NCI-H1930 (cell line): ENCODE measurements around the gene RXFP3.
"Not testable (repeated sequence)": the region's sequence is repeated elsewhere in the genome, so short reads cannot be mapped to it uniquely, and the experiment has no call there.

Experiments used
- DNase-seq, 2 experiments: peaks; one replicate each; lab custom pipeline; 2025; lab: John Stamatoyannopoulos, UW

The RXFP3 gene

GRCh38 chr5:33934176-33934575, 2.0 kb upstream of the RXFP3 start:
- DNase-seq = no peak

DNA sequence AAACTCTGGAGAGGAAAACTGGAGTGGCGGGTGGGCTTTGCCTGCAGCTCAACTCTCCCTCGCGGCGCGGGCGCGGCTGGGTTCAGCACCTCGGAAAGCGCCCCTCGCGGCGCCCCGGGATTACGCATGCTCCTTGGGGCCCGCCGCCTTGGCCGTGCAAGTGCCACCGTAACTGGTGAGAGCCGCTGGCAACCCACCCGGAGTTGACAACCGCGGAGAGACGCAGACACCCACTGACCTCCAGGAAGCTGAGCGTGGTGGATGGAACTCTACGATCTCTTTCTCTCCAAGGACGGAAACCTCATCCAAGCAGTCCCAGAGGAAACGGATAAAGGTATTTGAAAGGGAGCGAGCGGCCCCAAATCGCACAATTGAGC, 194 bp upstream of the RXFP3 start:
- DNase-seq = peak; percentile 47 to 82

- no peak for DNase-seq
Observed at GRCh38 chr5:33937017-33937706, 976 bp downstream of the RXFP3 start.

DNA sequence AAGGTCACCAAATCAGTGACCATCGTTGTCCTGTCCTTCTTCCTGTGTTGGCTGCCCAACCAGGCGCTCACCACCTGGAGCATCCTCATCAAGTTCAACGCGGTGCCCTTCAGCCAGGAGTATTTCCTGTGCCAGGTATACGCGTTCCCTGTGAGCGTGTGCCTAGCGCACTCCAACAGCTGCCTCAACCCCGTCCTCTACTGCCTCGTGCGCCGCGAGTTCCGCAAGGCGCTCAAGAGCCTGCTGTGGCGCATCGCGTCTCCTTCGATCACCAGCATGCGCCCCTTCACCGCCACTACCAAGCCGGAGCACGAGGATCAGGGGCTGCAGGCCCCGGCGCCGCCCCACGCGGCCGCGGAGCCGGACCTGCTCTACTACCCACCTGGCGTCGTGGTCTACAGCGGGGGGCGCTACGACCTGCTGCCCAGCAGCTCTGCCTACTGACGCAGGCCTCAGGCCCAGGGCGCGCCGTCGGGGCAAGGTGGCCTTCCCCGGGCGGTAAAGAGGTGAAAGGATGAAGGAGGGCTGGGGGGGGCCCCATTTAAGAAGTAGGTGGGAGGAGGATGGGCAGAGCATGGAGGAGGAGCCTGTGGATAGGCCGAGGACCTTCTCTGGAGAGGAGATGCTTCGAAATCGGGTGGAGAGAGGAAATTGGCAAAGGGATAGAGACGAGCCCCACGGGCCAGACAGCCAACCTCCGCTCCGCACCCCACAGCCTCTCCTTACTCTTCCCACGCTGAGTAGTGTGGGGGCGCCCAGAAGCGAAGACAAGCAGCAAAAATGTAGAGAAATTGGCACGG, 1.7 kb downstream of the RXFP3 start:
- DNase-seq = no peak

GRCh38 chr5:33938507-33938796, 2.3 kb downstream of the RXFP3 start:
- DNase-seq = no peak

- DNase-seq = no peak
Observed at GRCh38 chr5:33938881-33939280, 2.7 kb downstream of the RXFP3 start.

GRCh38 chr5:33939556-33940262, 3.5 kb downstream of the RXFP3 start:
- peak; percentile 36 to 42 for DNase-seq

GRCh38 chr5:33941090-33941489, 4.9 kb downstream of the RXFP3 start:
- no peak for DNase-seq

GRCh38 chr5:33944543-33945132, 8.5 kb downstream of the RXFP3 start:
- DNase-seq = peak; percentile 22 to 40

- not testable (repeated sequence) for DNase-seq
Observed at GRCh38 chr5:33952175-33952574, 16.0 kb downstream of the RXFP3 start.

DNA sequence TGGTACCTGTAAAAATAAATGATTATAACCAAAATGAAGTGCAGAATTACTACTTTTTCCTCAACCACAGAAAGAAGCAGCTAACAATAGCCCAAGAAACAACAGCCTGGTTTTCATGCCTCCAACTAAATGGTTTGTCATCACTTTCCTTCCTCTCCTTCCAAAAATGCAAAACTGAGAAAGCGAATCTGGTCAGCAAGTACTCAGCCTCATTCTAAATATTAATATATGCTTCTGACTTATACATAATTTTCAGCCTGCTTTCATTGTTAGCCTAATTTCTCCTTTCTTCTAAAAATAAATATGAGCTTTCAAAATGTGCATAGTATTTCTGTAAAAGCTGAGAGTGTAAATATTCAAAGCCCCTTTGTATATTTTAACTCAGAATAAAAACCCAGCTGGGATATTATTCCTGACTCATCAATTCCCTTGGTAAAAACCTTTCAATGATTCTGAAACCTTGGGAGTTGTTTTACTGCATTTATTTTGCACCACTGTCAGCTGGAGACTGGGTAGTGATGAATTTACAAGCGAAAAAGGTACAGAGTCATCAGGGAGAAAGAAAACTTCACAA, 21.5 kb downstream of the RXFP3 start:
- no peak for DNase-seq

DNA sequence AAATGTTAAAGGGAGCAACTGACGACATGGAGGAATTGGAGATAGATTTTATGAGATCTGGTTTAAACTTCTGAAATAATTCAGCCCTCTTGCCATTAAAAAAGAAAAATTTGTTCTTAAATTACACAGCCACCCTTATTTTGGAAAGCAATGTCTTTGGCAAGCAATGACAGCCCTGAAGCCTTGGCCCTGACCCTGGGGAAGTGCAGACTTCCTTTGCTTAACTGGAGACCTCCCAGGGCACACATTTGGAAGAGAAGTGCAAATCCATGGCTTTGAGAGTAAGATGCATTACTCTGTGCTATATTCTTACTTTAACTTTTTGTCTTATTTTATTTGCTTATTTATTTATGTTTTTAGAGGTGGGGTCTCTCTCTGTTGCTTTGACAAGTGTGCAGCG, 22.0 kb downstream of the RXFP3 start:
- no peak for DNase-seq

- DNase-seq = no peak
Observed at GRCh38 chr5:33964132-33964700, 28.0 kb downstream of the RXFP3 start.

DNA sequence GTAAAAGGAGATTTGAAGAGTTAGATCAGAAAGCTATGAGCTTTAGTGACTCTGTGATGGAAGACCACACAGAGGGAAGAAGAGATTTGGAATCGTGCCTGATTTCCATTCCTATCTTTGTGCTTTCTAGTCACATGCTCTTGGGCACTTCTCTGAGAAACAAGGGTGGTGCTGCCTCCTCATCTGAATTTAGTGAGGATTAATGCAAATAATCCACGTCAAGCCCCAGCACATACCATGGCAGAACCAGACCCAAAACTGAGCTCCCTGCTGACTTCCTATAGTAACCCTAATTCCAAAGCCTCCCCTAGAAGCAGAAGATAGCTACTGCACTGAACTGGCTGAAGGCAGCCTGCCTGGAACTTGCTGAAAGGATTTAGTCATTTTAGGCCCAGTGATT, 30.6 kb downstream of the RXFP3 start:
- no peak for DNase-seq

- DNase-seq = no peak
Observed at GRCh38 chr5:33968211-33969005, 32.2 kb downstream of the RXFP3 start.

GRCh38 chr5:33969572-33970452, 33.6 kb downstream of the RXFP3 start:
- peak in 1 of 2 experiments; percentile 24 for DNase-seq

GRCh38 chr5:33973271-33973670, 37.1 kb downstream of the RXFP3 start:
- DNase-seq = no peak

- DNase-seq = no peak
Observed at GRCh38 chr5:33975852-33976251, 39.7 kb downstream of the RXFP3 start.

GRCh38 chr5:33976307-33976706, 40.1 kb downstream of the RXFP3 start:
- no peak for DNase-seq

- no peak for DNase-seq
Observed at GRCh38 chr5:33978306-33978705, 42.1 kb downstream of the RXFP3 start.
